Smooth muscle cell of the umbilical artery (primary cell): ENCODE results near the gene F8A1. TPM values are rescaled to one million over a fixed set of nuclear protein-coding genes. Genes with fewer than 3 reads are reported as not detected.

Experiments used
- total RNA-seq: library from RNA; depleted of rRNA; stranded (reverse); fragments of >200 nt; gene quantifications from 2 replicates; pipeline ENCODE4 v1.2.3, GENCODE V29; 2014

Gene F8A1
- total RNA-seq, result 1.8 and 4.6 TPM in 2 replicates

GRCh38 chrX:154886069-154886788, at the start of gene F8A1:
F8A1 (plus strand) TSS chrX:154886355; CDS start chrX:154886375, 20 bp downstream.

Other genes starting within 250 kb of the F8A1 start
- 0.65 and 3.3 TPM in 2 replicates for gene CTAG2, start 232.8 kb upstream of the F8A1 start, total RNA-seq
- 2.4 and 3.5 TPM in 2 replicates for gene GAB3, start 135.3 kb upstream of the F8A1 start, total RNA-seq
- 36.2 and 53.6 TPM in 2 replicates for gene DKC1, start 123.5 kb upstream of the F8A1 start, total RNA-seq
- gene MPP1, start 80.9 kb upstream of the F8A1 start, total RNA-seq, result 13.4 and 17.9 TPM in 2 replicates
- gene SMIM9, start 51.7 kb upstream of the F8A1 start, total RNA-seq, result not detected in 2 replicates
- 2.4 and 2.9 TPM in 2 replicates for gene F8, start 136.4 kb downstream of the F8A1 start, total RNA-seq
- gene FUNDC2, start 140.5 kb downstream of the F8A1 start, total RNA-seq, result 38.8 and 47.2 TPM in 2 replicates
- gene CMC4, start 184.8 kb downstream of the F8A1 start, total RNA-seq, result 9.0 and 13.4 TPM in 2 replicates
- gene MTCP1, start 184.8 kb downstream of the F8A1 start, total RNA-seq, result 0.30 and 3.1 TPM in 2 replicates
- 12.2 and 23.4 TPM in 2 replicates for gene BRCC3, start 185.2 kb downstream of the F8A1 start, total RNA-seq